ENCODE measurements around the gene INHBB. TPM values are rescaled to one million over a fixed set of nuclear protein-coding genes. Genes with fewer than 3 reads are reported as not detected.
A peak's percentile ranks its signal among the peaks of the same experiment; 100 is the strongest.

Gene INHBB
- polyA plus RNA-seq, 1 experiment = 0.09 TPM

GRCh38 chr2:120398051-120398995 is 52.4 kb downstream of the INHBB start:
- DNase-seq (ENCODE audit: low read depth, low spot score) = peak; percentile 8
- Histone ChIP-seq H3K27me3 (ENCODE audit: control insufficient read depth, insufficient read depth, low read length) (peaks cover 33% of the 10 kb centered on the region), H3K4me3 (ENCODE audit: low read depth, low read length) (no peak overlapping the region), H3K9me3 (ENCODE audit: control insufficient read depth, insufficient read depth, low read length) (no peaks in the 10 kb centered on the region; the same call in 1 of the 2 replicates), H3K27ac (ENCODE audit: low read depth, low read length) (no peak overlapping the region)
- POLR2A ChIA-PET = no interaction called here
- TF ChIP-seq CTCF (IDR thresholded peaks at IDR 0.05; ENCODE audit: low read depth, low read length) = no peak
- CTCF ChIA-PET = no interaction called here

GRCh38 chr2:120398996-120399888 is 53.3 kb downstream of the INHBB start:
- TF ChIP-seq CTCF (IDR thresholded peaks at IDR 0.05; ENCODE audit: low read depth, low read length) = no peak
- ChIA-PET POLR2A (no interaction called here), CTCF (no interaction called here)
- Histone ChIP-seq H3K27ac (ENCODE audit: low read depth, low read length) (no peak overlapping the region), H3K4me3 (ENCODE audit: low read depth, low read length) (no peak overlapping the region), H3K27me3 (ENCODE audit: control insufficient read depth, insufficient read depth, low read length) (peaks cover 31% of the 10 kb centered on the region), H3K9me3 (ENCODE audit: control insufficient read depth, insufficient read depth, low read length) (no peaks in the 10 kb centered on the region; the same call in 1 of the 2 replicates)
- no peak for DNase-seq (ENCODE audit: low read depth, low spot score)

GRCh38 chr2:120399889-120400240 is 53.9 kb downstream of the INHBB start:
- Histone ChIP-seq H3K9me3 (ENCODE audit: control insufficient read depth, insufficient read depth, low read length) (no peaks in the 10 kb centered on the region; the same call in 1 of the 2 replicates), H3K27me3 (ENCODE audit: control insufficient read depth, insufficient read depth, low read length) (peaks cover 32% of the 10 kb centered on the region), H3K27ac (ENCODE audit: low read depth, low read length) (no peak overlapping the region), H3K4me3 (ENCODE audit: low read depth, low read length) (no peak overlapping the region)
- TF ChIP-seq CTCF (IDR thresholded peaks at IDR 0.05; ENCODE audit: low read depth, low read length) = no peak
- CTCF ChIA-PET = no interaction called here
- POLR2A ChIA-PET = no interaction called here
- no peak for DNase-seq (ENCODE audit: low read depth, low spot score)

GRCh38 chr2:120400551-120400950 is 54.6 kb downstream of the INHBB start:
- ChIA-PET CTCF (no interaction called here), POLR2A (no interaction called here)
- no peak for TF ChIP-seq CTCF (IDR thresholded peaks at IDR 0.05; ENCODE audit: low read depth, low read length)
- Histone ChIP-seq H3K27ac (ENCODE audit: low read depth, low read length) (no peak overlapping the region), H3K4me3 (ENCODE audit: low read depth, low read length) (no peak overlapping the region), H3K27me3 (ENCODE audit: control insufficient read depth, insufficient read depth, low read length) (peaks cover 36% of the 10 kb centered on the region), H3K9me3 (ENCODE audit: control insufficient read depth, insufficient read depth, low read length) (no peaks in the 10 kb centered on the region; the same call in 1 of the 2 replicates)
- no peak for DNase-seq (ENCODE audit: low read depth, low spot score)

Other genes starting within 250 kb of the INHBB start
- gene TMEM185B, start 122.7 kb upstream of the INHBB start, polyA plus RNA-seq (2011; rRNA removed) = 21.8 and 24.3 TPM in 2 replicates
- gene RALB, start 93.3 kb upstream of the INHBB start, polyA plus RNA-seq (2011; rRNA removed) = 55.1 and 69.6 TPM in 2 replicates